ENCODE measurements around the gene ROCK1. TPM values are rescaled to one million over a fixed set of nuclear protein-coding genes. Genes with fewer than 3 reads are reported as not detected.

ROCK1 gene
- total RNA-seq, 1 donor from 2014 or later = 59.5 TPM

GRCh38 chr18:21109936-21110712, 1.5 kb downstream of the ROCK1 start:
- peak; percentile 31 for DNase-seq (ENCODE audit: low spot score)

- DNase-seq (ENCODE audit: low spot score) = no peak
Observed at GRCh38 chr18:21105936-21106335, 5.7 kb downstream of the ROCK1 start.

GRCh38 chr18:21101172-21101571, 10.4 kb downstream of the ROCK1 start:
- DNase-seq (ENCODE audit: low spot score) = no peak

- DNase-seq (ENCODE audit: low spot score) = no peak
Observed at GRCh38 chr18:21100678-21101077, 10.9 kb downstream of the ROCK1 start.

GRCh38 chr18:21100146-21100545, 11.5 kb downstream of the ROCK1 start:
- DNase-seq (ENCODE audit: low spot score) = no peak

GRCh38 chr18:21099442-21099841, 12.2 kb downstream of the ROCK1 start:
- no peak for DNase-seq (ENCODE audit: low spot score)

- DNase-seq (ENCODE audit: low spot score) = no peak
Observed at GRCh38 chr18:21096760-21097159, 14.9 kb downstream of the ROCK1 start.

- no peak for DNase-seq (ENCODE audit: low spot score)
Observed at GRCh38 chr18:21093133-21093532, 18.5 kb downstream of the ROCK1 start.

GRCh38 chr18:21090680-21091079, 20.9 kb downstream of the ROCK1 start:
- no peak for DNase-seq (ENCODE audit: low spot score)

- no peak for DNase-seq (ENCODE audit: low spot score)
Observed at GRCh38 chr18:21085579-21086166, 25.9 kb downstream of the ROCK1 start.

GRCh38 chr18:21084511-21085078, 27.0 kb downstream of the ROCK1 start:
- DNase-seq (ENCODE audit: low spot score) = no peak

- no peak for DNase-seq (ENCODE audit: low spot score)
Observed at GRCh38 chr18:21083017-21083416, 28.6 kb downstream of the ROCK1 start.

GRCh38 chr18:21081426-21081825, 30.2 kb downstream of the ROCK1 start:
- DNase-seq (ENCODE audit: low spot score) = no peak

GRCh38 chr18:21080576-21080975, 31.0 kb downstream of the ROCK1 start:
- DNase-seq (ENCODE audit: low spot score) = no peak

- DNase-seq (ENCODE audit: low spot score) = peak; percentile 43
Observed at GRCh38 chr18:21074336-21075323, 37.0 kb downstream of the ROCK1 start.

GRCh38 chr18:21073180-21073579, 38.4 kb downstream of the ROCK1 start:
- no peak for DNase-seq (ENCODE audit: low spot score)

GRCh38 chr18:21071071-21071470, 40.5 kb downstream of the ROCK1 start:
- DNase-seq (ENCODE audit: low spot score) = no peak

- DNase-seq (ENCODE audit: low spot score) = no peak
Observed at GRCh38 chr18:21069468-21069867, 42.1 kb downstream of the ROCK1 start.

- DNase-seq (ENCODE audit: low spot score) = no peak
Observed at GRCh38 chr18:21064347-21064746, 47.3 kb downstream of the ROCK1 start.

- no peak for DNase-seq (ENCODE audit: low spot score)
Observed at GRCh38 chr18:21063011-21063410, 48.6 kb downstream of the ROCK1 start.

- DNase-seq (ENCODE audit: low spot score) = no peak
Observed at GRCh38 chr18:21057112-21057511, 54.5 kb downstream of the ROCK1 start.

- DNase-seq (ENCODE audit: low spot score) = no peak
Observed at GRCh38 chr18:21056545-21056944, 55.1 kb downstream of the ROCK1 start.
